ENCODE data around the gene SPEN. TPM values are rescaled to one million over a fixed set of nuclear protein-coding genes. Genes with fewer than 3 reads are reported as not detected.

The SPEN gene
- polyA plus RNA-seq, 1 of the 3 experiments (the other 2 are of a cell fraction) = 6.1 TPM

- no peaks in the 10 kb centered on the region for H3K27me3 ChIP-seq (ENCODE audit: insufficient read depth)
- ChIA-PET POLR2A (no interaction called here), CTCF (interaction anchor here (1.1 kb wide), 1 partner anchor 28 kb away, joined by 3 read pairs; no protein-coding TSS in a partner anchor)
- H2AFZ ChIP-seq (ENCODE audit: low read depth) = no peak overlapping the region
- peaks cover 20% of the 10 kb centered on the region for H3F3A ChIP-seq (replicated peaks; ENCODE audit: insufficient read depth)
- WGBS (ENCODE audit: low lambda C conversion rate) = 93% methylated on average over 5 of the region's 5 CpGs
- TF ChIP-seq MXI1 (IDR thresholded peaks at IDR 0.05; ENCODE audit: low read depth, low read length) (no peak), PBX3 (IDR thresholded peaks at IDR 0.05) (no peak), ZBTB33 (IDR thresholded peaks at IDR 0.05; ENCODE audit: borderline replicate concordance, low read depth) (no peak), JUND (IDR thresholded peaks at IDR 0.05) (no peak), USF2 (IDR thresholded peaks at IDR 0.05; ENCODE audit: borderline replicate concordance, low read depth, low read length) (no peak), EP300 (IDR thresholded peaks at IDR 0.05; ENCODE audit: borderline replicate concordance in 1 of 2, low read depth in 1 of 2, low read length in 1 of 2) (no peak), RCOR1 (IDR thresholded peaks at IDR 0.05; ENCODE audit: low read length) (no peak), EZH2phosphoT487 (IDR thresholded peaks at IDR 0.05; ENCODE audit: borderline replicate concordance, low read depth) (no peak), TCF12 (IDR thresholded peaks at IDR 0.05) (no peak), TEAD4 (IDR thresholded peaks at IDR 0.05; ENCODE audit: borderline replicate concordance, insufficient read depth) (no peak), CHD2 (IDR thresholded peaks at IDR 0.05; ENCODE audit: low read length, partially characterized antibody) (no peak)
- H3K4me2 ChIP-seq = no peak overlapping the region
- H3K79me2 ChIP-seq (ENCODE audit: insufficient read depth) = peaks cover 100% of the 10 kb centered on the region
- H3K36me3 ChIP-seq (replicated peaks in 1 of 2; ENCODE audit: control insufficient read depth in 1 of 2, insufficient read depth in 2 of 2, low read length in 1 of 2) = peaks cover 3 to 21% of the 10 kb centered on the region in 2 experiments
- no peak overlapping the region for H3K9ac ChIP-seq
- peaks cover 7 to 24% of the 10 kb centered on the region in 2 experiments; a peak in 3 of 4 replicates for H3K4me1 ChIP-seq (ENCODE audit: control insufficient read depth in 1 of 2, insufficient read depth in 2 of 2, low read depth in 1 of 2, low read length in 1 of 2)
- DNase-seq = no peak
- H3K9me3 ChIP-seq = no peaks in the 10 kb centered on the region
- no peak overlapping the region for H3K4me3 ChIP-seq (ENCODE audit: low read depth in 2 of 2, low read length in 1 of 2)
- no peak overlapping the region for H3K27ac ChIP-seq (ENCODE audit: low read depth in 2 of 2, low read length in 1 of 2)
- H4K20me1 ChIP-seq (ENCODE audit: insufficient read depth) = peaks cover 7% of the 10 kb centered on the region
- H3K9me2 ChIP-seq = no peaks in the 10 kb centered on the region
Measured at GRCh38 chr1:15881961-15882360, 34.5 kb downstream of the SPEN start.

GRCh38 chr1:15882665-15883064 lies 35.2 kb downstream of the SPEN start:
- H3K4me2 ChIP-seq = no peak overlapping the region
- no peak for DNase-seq
- POLR2A ChIA-PET = no interaction called here
- H3K9me3 ChIP-seq = no peaks in the 10 kb centered on the region
- H3K9ac ChIP-seq = no peak overlapping the region
- no peak overlapping the region for H2AFZ ChIP-seq (ENCODE audit: low read depth)
- peaks cover 7% of the 10 kb centered on the region for H4K20me1 ChIP-seq (ENCODE audit: insufficient read depth)
- WGBS (ENCODE audit: low lambda C conversion rate) = no CpG with 5 or more reads among the region's 2 CpGs
- H3K27ac ChIP-seq (ENCODE audit: low read depth in 2 of 2, low read length in 1 of 2) = no peak overlapping the region
- peaks cover 7 to 24% of the 10 kb centered on the region in 2 experiments; a peak in 3 of 4 replicates for H3K4me1 ChIP-seq (ENCODE audit: control insufficient read depth in 1 of 2, insufficient read depth in 2 of 2, low read depth in 1 of 2, low read length in 1 of 2)
- H3K79me2 ChIP-seq (ENCODE audit: insufficient read depth) = peaks cover 100% of the 10 kb centered on the region
- CTCF ChIA-PET = interaction anchor here (1.3 kb wide), 1 partner anchor 91 kb away, joined by 5 read pairs; no protein-coding TSS in a partner anchor
- no peak overlapping the region for H3K4me3 ChIP-seq (ENCODE audit: low read depth in 2 of 2, low read length in 1 of 2)
- H3F3A ChIP-seq (replicated peaks; ENCODE audit: insufficient read depth) = peaks cover 20% of the 10 kb centered on the region
- peaks cover 3 to 21% of the 10 kb centered on the region in 2 experiments for H3K36me3 ChIP-seq (replicated peaks in 1 of 2; ENCODE audit: control insufficient read depth in 1 of 2, insufficient read depth in 2 of 2, low read length in 1 of 2)
- TF ChIP-seq MXI1 (IDR thresholded peaks at IDR 0.05; ENCODE audit: low read depth, low read length) = no peak
- TF ChIP-seq RAD21 (IDR thresholded peaks at IDR 0.05; ENCODE audit: low read length) = no peak
- TF ChIP-seq ZBTB33 (IDR thresholded peaks at IDR 0.05; ENCODE audit: borderline replicate concordance, low read depth) = no peak
- no peak for TF ChIP-seq GABPA (IDR thresholded peaks at IDR 0.05; ENCODE audit: low read depth)
- H3K9me2 ChIP-seq = no peaks in the 10 kb centered on the region
- no peaks in the 10 kb centered on the region for H3K27me3 ChIP-seq (ENCODE audit: insufficient read depth)
